Kidney epithelial cell (primary cell): ENCODE results near the gene MRGPRD. TPM values are rescaled to one million over a fixed set of nuclear protein-coding genes. Genes with fewer than 3 reads are reported as not detected.
A peak's percentile ranks its signal among the peaks of the same experiment; 100 is the strongest.

Experiments used
- DNase-seq: peaks from one replicate; pipeline ENCODE4 v3.0.0-alpha.2; 2010; ENCODE audit warnings: low read depth
- H3K27me3 ChIP-seq: 2 replicates; pipeline ENCODE4 v1.6.0; 2011; ENCODE audit warnings: low read length; ENCODE audit not compliant: control insufficient read depth, insufficient read depth
- H3K36me3 ChIP-seq: 2 replicates; pipeline ENCODE4 v1.5.1; 2011; ENCODE audit warnings: low read length; ENCODE audit not compliant: control insufficient read depth, insufficient read depth
- H3K4me3 ChIP-seq: 2 replicates; pipeline ENCODE4 v1.5.1; 2011; ENCODE audit warnings: low read depth, mild to moderate bottlenecking, control low read depth, low read length
- total RNA-seq: library from RNA; depleted of rRNA; stranded (reverse); fragments of >200 nt; gene quantifications from 2 replicates; pipeline ENCODE4 v1.2.3, GENCODE V29; 2015
- TF ChIP-seq, protein P1 (sequence below): IDR thresholded peaks from 2 replicates; pipeline ENCODE4 v1.5.1; 2011; ENCODE audit warnings: mild to moderate bottlenecking, moderate library complexity, low read length, control low read depth, inconsistent platforms; ENCODE audit not compliant: insufficient read depth, poor library complexity, severe bottlenecking

The MRGPRD gene
- total RNA-seq, 1 donor from 2014 or later, result not detected

DNA sequence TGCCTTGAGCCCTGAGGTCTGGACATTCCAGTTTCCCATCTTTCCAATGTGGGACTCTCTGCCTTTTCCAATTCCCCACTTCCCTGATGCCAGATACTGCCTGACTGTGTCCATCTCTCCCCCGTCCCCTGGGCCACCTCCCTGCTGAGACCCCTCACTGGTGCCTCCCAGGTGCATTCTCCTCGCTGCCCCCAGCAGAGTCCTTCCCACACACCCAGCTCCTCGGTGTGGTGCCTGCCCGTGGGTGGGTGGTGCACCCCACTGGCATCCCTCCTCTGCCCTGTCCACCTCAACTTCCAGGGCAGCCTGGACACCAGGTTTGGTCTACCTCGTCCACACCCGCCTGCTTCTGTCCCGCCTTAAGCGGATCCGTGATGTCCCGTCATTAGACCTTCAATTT lies 37.2 kb upstream of the MRGPRD start:
- no peak for DNase-seq
- TF ChIP-seq, protein P1, sequence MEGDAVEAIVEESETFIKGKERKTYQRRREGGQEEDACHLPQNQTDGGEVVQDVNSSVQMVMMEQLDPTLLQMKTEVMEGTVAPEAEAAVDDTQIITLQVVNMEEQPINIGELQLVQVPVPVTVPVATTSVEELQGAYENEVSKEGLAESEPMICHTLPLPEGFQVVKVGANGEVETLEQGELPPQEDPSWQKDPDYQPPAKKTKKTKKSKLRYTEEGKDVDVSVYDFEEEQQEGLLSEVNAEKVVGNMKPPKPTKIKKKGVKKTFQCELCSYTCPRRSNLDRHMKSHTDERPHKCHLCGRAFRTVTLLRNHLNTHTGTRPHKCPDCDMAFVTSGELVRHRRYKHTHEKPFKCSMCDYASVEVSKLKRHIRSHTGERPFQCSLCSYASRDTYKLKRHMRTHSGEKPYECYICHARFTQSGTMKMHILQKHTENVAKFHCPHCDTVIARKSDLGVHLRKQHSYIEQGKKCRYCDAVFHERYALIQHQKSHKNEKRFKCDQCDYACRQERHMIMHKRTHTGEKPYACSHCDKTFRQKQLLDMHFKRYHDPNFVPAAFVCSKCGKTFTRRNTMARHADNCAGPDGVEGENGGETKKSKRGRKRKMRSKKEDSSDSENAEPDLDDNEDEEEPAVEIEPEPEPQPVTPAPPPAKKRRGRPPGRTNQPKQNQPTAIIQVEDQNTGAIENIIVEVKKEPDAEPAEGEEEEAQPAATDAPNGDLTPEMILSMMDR, result no peak
- Histone ChIP-seq H3K4me3 (no peak overlapping the region), H3K27me3 (peaks cover 3% of the 10 kb centered on the region), H3K36me3 (no peaks in the 10 kb centered on the region)

DNA sequence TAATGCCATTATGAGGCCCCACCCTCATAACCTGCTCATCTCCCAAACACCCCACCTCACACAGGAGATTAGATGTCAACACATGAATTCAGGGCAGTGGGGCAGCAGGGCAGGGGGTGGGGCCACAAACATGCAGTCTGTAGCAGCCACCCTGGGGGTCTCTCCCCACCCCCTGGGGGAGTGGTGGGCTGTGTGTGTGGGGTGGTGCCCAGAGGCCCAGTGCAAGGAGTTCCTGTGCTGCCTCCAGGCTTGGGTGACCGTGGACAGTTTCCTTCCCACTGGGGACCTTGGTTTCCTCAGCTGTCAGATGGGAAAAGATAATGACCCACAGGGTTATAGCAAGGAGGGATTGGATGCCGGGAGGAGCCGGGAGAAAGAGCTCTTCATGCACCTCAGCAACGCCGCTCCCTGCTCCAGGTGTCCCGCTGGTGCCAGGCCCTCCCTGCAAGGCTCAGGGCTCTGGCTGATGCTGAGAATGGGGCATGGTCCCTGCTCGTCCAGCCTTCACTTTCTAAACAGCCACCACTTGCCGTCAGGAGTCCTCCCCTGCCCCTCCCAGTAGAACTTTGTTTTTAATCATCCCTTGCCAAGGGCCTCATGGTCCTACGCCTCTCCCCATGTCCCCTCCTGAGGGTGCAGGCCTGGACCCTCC lies 34.2 kb upstream of the MRGPRD start:
- H3K27me3 ChIP-seq, result peaks cover 3% of the 10 kb centered on the region

DNA sequence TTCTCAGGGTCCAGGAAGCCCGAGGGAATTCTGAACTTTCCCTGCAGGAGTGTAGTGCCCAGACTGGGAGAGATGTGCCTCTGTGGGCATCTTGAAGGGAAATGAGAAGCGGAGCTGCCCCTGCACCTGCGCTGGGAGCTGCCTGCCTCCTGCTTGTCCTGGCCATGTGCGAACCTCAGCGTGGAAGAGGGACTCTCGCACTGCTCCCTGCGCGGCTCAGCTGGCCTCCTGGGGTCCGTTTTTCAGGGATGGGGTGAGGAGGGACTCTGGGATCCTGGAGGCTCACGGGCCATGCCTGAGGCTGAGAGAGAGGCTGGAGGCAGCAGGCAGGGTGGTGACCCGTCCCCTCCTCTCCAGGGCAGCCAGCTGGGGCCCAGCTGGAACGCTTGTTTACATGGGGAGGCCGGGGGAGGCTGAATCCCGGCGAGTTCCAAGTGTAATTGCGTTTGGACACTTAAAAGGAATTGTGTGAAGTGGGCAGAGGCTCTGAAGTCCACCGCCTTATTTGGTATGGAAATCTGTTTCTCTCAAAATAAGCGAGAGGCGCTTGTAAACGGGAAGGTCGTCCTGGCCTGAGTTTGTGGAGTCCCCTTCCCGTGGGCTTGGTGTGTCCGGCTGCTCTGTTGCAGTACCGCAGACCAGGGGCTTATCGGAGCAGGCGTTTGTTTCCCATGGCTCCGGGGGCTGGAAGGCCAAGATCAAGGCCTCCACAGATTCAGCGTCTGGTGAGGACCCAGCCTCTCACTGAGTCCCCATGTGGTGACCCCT lies 33.5 kb upstream of the MRGPRD start:
- H3K27me3 ChIP-seq, result peaks cover 3% of the 10 kb centered on the region
- no peak overlapping the region for H3K4me3 ChIP-seq
- TF ChIP-seq, protein P1, result no peak
- no peaks in the 10 kb centered on the region for H3K36me3 ChIP-seq
- DNase-seq, result no peak

More for the DNA sequence above, 34.2 kb upstream of the MRGPRD start:
- H3K4me3 ChIP-seq, result no peak overlapping the region
- no peak for DNase-seq
- no peaks in the 10 kb centered on the region for H3K36me3 ChIP-seq
- TF ChIP-seq, protein P1, result no peak

DNA sequence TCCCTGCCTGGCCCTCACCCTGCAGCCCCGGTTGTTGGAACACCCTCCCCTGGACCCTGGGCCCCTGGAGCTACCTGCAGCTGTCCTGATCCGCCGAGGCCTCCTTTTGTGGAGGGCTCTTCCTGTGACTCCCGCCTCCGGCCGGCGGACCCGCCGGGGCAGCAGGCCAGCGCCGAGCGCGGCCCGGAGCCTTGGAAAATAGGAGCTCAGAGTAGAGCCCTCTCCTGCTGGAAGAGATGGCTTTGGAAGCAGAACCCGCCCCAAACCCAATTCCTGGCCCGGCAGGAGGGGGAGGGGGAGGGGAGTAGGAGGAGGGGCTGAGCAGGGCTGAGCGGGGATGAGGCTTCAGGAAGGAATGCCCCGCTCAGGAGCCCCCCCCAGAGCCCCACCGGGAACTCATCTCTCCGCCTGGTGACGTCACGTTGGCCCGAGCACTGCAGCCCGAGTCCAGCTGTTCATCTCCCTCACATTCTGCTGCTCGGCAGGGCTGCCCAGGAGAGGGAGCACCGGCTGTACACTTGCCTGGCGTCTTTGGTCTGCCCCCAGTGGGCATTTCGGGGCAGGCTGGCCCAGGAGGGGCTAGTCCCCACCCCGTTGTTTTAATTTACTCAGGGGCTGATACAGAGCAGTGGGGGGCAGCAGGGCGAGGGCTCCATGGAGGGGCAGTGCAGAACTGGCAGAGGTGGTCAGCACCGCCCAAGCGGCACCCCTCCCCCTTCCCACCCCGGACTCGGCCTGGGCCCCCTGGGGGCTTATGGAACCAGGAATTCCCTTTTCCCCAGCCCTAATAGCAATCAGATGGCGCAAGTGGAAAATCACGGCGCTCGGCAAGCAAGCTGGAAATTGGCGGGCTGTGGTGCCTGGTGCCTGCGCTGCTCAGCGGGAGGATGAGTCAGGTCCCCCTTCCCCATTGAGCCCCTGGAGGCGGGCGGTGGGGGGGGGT lies 32.5 kb upstream of the MRGPRD start, which contains the start of gene MRGPRF:
TSS of gene MRGPRF (minus strand) at position 238 of the 943 bp plus-strand sequence. CDS start 3,345 bp downstream, outside the sequence.
- no peak within 1 kb of the TSS for H3K4me3 ChIP-seq
- TF ChIP-seq, protein P1, result peak; percentile 67
- H3K36me3 ChIP-seq, result no peaks in the 10 kb centered on the region
- no peak for DNase-seq
- H3K27me3 ChIP-seq, result peaks cover 3% of the 10 kb centered on the region

DNA sequence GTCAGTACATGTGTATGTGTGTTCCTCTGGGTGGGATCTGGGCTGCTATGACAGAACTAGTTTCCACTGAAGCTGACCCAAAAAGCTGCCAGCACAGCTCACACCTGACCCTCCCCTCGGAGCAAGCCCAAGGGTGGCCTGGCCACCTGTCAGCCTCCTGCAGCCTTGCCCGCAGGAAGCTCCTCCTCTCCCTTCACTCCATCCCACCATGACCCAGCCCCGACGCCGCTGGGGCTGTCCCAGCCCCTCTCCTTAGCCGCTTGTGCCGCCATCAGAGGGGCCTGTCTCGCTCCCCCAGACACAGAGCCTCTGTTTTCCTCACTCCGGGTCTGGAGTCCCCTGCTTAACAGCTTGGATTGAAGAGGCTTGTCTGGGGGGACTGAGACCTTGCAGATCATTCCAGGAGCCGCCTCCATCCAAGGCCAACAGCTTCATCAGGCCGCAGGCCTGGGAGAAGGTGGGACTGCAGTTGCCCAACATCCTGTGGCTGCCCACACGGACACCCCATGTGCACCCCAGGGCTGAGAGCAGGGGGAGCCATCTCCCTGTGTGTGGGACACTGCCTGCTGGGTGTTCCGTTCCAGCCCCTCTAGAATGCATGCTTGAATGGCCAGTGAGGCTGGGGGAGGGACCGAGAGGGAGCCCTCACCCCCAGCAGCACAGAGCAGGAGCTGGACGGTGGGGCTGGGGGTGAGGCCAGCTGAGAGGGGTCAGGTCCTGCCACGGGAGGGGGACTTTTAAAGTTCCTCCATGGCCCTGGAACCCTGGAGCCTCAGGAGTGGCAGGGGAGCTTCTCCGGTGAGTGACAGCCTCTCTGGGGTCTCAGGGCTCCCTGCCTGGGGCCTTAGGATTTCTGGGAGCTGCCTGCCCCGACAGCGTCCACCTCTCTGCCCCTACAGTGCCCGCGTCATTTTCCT lies 31.6 kb upstream of the MRGPRD start:
- H3K4me3 ChIP-seq, result no peak overlapping the region
- DNase-seq, result no peak

More for the DNA sequence above, 31.6 kb upstream of the MRGPRD start:
- H3K36me3 ChIP-seq, result no peaks in the 10 kb centered on the region
- peaks cover 3% of the 10 kb centered on the region for H3K27me3 ChIP-seq
- TF ChIP-seq, protein P1, result no peak
